Measurements from ENCODE around the gene VTI1A.
"Not testable (repeated sequence)": the region's sequence is repeated elsewhere in the genome, so short reads cannot be mapped to it uniquely, and the experiment has no call there.

VTI1A gene

DNA sequence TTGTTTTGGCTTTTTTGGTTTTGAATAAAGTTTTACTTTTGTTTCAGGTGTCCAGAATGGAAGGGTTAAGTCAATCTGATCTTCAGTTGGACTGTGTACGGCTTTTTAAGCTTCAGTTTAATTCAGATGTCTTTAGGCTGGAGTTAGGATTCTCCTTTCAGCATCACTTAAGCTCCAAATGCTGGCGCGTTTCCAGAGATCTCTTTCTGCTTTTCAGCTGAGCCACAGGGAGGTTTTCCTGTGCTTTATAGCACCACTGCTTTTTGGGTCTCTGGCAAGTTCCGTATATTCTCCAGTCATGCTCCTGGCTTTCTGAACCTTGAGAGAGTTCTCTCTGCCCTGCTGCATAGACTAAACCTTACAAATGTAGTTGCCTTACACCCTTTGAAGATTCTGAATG is 60.0 kb downstream of the VTI1A start:
- no peak for DNase-seq (ENCODE audit: low read depth)

DNA sequence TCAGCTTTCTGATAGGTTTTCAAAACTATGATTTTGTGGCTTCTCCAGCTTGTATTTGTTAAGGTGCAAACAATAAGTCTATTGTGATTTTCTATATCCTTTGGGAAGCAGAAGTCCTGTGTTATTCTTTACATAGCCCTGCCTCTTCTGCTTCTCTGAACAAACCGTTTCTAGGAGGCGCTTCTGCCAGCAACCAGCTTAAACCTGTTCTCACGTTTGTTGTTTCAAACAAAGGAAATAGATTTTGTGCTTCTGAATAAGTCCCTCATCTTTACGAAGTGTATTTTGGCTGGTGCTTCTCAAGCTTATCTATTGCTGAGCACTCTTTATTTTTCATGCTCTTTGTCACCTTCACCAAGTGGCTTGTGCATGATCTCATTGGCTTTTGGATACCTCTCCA is 61.0 kb downstream of the VTI1A start:
- no peak for DNase-seq (ENCODE audit: low read depth)

DNA sequence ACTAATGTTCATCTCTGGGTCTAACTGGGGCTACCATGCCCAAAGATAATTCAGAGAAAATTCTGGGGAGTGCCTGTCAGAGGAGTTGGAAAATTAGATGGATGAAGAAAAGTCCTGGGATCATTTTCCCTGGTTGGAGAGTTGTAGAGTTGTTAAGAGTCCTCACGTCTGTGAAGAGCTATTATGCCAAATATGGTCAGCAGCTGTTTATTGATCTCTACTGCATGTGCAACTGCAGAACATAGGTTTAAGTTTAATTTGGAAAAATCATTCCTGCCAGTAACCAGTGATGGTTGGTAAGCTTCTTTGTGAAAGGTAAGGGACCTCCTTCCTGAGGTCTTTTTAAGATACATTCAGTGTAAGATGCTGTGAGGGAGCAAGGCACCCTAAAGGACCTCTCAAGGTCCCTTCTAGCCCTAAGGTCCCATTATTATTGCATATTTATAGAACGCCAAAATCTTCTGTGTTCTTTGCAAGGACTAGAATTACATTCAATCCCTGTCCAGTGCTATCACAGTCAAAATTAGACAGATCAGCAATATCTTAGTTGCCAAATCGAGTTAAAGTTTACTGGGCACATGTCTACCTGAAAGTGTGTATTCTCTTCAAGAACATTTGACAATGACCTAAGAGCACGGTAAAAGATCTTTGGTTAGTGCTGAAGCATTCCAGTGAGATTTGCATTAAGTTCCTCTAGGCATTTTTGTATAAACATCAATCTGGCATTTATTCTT is 62.7 kb downstream of the VTI1A start:
- no peak for DNase-seq (ENCODE audit: low read depth)

DNA sequence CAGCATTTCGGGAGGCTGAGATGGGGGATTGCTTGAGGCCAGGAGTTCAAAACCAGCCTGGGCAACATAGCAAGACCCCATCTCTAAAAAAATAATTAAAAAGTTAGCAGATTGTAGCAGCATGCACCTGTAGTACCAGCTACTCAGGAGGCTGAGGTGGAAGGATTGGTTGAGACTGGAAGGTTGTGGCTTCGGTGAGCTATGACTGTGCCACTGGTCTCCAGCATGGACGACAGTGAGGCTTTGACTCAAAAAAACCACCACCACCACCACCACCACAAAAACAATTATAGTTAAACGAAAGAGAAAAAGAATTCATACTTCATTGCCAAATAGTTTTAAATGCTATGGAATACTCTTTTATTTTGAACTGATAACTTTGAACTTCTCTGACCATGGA is 63.4 kb downstream of the VTI1A start:
- no peak for DNase-seq (ENCODE audit: low read depth)

DNA sequence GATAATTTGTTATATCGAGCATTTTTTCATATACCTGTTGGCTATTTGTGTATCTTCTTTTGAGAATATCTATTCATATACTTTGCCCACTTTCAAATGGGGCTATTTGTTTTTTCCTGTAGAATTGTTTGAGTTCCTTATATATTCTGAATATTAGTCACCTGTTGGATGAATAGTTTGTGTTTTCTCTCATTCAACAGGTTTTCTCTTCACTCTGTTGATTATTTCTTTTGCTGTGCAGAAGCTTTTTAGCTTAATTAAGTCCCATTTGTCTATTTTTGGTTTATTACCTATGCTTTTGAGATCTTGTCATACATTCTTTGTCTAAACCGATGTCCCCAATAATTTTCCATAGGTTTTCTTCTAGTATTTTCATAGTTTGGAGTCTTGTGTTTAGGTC is 65.3 kb downstream of the VTI1A start:
- no peak for DNase-seq (ENCODE audit: low read depth)

DNA sequence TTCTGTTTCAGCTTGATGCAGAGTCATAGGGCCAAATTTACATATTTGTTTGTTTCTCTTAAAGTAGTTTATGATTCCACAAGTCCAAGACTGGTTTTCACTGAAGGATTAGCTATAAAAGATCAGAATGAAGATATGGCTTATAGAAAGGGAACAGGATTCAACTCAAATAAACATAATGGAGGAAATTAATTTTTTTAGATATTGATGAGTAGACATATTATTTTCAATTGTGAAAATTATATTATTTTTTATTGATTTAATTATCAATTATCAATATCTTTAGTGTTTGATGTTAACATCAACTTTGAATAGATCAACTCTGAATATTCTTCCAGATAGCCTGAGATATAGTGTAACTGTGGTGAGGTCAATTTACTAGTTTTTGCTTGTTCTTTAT is 68.1 kb downstream of the VTI1A start:
- DNase-seq (ENCODE audit: low read depth) = no peak

DNA sequence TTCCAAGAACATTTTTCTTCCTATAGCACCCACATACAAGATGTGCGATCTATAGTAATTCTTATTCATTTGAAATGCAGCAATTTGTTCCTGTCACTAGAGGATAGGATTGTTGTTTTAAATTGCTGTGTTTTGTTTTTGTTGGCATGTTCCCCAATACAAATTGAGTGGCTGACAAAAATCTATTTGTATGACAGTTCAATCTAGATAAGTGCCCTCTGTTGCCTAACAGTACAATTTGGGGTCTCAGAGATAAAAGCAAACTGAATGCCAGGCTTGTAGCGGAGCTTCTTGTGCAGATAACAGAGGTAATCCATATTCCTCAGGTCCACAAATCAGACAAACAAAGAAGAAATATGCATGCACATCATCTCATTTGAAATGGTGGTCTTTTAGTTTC is 68.8 kb downstream of the VTI1A start:
- no peak for DNase-seq (ENCODE audit: low read depth)

DNA sequence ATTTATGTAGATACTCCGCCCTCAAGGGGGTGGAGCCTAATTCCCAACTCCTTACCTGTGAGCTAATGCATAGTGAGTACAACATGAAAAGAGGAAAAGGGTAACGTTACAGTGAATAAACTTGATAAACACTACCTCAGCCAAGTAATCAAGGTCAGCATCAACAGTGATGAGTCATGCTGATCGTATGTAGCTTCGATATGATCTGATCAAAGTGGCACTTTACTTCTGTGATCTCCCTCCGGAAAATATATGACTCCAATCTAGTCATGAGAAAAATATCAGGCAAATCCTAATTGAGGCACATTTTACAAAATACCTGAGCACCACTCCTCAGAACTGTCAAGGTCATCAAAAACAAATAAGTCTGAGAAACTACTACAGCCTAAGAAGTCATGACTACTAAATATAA is 70.4 kb downstream of the VTI1A start:
- DNase-seq (ENCODE audit: low read depth) = peak; percentile 44

DNA sequence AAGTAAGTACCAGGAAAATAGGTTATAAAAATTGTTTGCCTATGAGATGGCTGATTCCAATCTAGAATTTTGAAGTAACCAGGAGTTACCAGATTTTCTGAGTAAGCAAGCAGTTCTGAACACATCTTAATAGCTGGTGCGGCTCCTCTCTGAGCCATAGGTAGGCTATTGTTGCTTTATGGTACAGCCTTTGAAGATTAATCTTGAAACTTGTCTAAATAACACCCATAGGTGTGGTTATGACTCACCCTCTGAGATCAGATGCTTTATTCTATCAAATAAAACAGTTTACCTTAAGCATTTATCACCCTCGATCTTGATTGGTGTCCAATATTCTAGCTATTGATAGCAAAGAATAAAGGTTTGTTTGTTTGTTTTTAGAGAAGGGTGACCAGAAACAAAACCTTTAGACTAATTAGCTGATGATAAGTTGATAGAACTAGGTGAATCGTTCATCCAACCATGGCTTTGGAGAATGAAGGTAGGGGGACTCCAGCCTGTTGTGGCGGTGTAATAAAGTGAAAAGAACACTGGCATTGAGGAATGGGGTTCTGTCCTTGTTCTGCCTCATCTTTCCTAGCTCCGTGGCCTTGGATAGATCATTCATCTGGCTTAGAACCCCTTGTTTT is 72.2 kb downstream of the VTI1A start:
- DNase-seq (ENCODE audit: low read depth) = no peak

DNA sequence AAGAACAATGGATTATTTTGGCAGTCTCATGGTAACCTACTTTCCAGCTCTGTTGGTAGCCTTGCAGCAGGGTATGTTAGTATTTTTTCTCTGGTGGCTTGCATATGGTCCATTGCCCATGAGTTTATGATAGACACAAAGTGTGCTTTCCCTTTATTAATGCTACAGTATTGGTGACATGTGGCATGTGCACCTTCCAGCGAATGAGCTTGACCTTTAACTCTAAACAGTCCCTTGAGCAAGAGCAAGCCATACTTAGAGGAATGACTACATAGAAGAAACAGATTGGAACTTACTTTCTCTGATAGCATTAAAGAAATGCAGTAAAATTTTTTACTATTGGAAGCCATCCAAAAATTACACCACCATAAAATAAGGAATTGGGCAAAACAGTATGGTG is 73.9 kb downstream of the VTI1A start:
- no peak for DNase-seq (ENCODE audit: low read depth)

DNA sequence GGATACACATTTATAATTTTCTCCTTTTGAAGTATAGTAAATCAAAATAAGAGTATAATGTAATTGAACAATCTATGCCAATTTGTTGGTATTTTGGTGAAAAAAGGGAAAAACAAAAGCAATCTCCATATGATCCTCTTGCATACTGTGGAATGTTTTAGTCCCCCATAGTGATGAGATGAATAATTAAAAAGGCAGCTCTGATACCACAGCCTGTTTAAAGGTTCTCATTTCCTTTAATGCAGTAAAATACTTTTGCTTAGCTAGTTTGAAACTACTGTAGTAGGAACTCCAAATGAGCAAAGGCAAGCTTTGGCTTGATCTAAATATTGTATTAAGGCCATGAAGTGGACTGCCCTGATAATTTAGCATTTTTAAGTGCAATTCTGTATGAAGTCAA is 77.6 kb downstream of the VTI1A start:
- DNase-seq (ENCODE audit: low read depth) = peak; percentile 25

DNA sequence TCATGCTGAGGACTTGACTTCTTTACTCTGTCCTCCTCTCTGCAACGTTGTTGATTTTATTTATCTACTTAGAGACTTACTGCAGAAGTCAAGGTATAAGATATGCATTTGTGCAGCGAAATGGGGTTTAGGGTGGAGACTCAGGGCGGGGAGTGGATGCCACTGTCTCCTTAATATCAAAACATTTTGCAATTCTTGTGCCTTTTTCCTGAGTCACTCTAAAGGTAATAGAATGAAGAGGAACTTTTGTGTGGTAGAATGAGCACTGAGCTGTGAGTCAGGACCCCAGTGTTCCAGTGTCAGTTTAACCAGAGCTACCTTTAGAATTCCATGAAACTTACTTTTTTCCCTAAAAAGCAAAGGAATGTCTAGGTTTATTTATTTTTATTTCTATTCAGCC is 78.2 kb downstream of the VTI1A start:
- no peak for DNase-seq (ENCODE audit: low read depth)

DNA sequence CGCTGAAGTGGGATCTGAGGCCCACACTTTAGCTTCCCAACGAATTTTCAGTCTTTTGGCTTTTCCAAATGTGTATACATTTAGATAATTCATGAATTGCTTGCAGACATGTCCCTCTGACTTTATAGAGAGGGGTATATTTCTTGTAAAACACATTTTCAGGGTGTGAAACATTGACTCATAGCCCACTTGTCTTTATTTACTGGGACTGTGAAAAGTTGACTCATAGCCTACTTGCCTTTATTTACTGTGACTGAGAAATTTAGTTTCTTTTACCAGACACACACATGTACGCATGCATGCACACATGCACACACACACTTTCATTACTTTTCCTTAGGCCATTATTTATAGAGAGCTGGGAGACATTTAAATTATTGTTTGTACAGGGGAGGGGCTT is 79.1 kb downstream of the VTI1A start:
- peak; percentile 37 for DNase-seq (ENCODE audit: low read depth)

DNA sequence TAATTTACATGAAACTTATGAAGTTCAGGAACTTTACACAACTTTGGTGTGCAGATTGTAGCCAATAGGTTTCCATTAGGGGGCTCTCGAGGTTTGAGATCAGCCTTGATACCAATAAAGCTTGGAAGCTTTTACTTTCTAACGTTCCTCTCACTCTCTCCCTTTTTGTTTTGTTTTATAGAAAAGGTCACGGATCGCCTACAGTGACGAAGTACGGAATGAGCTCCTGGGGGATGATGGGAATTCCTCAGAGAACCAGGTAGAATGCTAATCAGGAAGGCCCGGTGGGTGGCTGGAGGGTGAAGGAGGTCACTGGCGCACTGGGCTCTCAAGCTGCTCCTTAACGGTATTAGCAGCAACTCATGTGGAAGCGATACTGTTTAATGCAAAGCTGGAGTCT is 79.9 kb downstream of the VTI1A start:
- no peak for DNase-seq (ENCODE audit: low read depth)

DNA sequence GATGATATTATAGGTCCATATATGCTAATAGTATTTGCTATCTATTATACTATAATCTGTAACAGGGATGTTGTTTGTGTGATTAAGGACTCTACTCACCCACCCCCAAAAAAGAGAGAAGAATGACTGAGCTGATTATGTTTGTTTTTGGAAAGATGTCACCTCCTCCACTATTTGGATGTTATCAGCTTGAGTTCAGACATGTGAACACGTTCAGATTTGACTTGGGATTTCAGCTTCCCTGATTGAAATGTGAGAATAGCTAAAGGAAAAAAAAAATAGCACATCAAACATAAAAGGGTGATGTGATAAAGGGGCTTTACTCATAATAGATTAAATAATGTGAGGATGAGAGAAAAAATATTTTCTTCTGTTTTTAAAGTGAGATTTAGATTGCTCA is 81.2 kb downstream of the VTI1A start:
- DNase-seq (ENCODE audit: low read depth) = no peak

DNA sequence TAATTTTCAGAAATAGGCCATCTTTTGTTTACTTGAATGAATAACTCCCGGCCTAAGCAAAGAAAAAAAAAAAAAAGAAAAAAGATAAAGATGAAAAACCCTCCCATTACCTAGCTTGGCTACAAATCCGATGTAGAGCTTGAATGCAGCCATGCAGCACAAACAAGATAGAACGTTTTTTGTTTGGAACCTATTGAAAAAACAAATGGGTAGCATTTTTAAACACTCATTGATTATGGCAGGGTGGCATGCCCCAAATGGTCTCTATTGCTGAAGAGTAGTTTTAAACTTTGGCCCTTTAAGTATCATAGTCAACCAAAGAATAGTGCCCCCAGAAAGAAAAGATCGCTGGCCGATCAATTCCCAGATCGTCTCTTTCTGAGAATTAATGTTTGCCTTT is 84.4 kb downstream of the VTI1A start:
- no peak for DNase-seq (ENCODE audit: low read depth)

DNA sequence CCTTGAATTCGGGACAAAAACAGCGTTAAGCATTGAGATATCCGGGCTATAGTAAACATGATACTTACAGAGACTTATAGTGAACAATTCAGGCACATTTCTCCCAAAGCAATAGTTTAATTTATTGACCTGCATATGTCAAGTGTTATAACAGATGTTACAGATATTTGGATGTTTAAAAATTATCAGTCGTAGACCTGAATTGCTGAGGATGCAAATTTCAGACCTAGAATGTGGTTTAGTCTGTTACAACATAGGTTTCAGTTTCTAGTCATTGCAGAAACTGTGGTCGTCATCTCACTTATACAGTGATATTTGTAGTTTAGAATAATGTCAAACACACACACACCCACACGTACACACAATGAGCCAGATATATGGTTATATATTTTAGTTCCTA is 85.2 kb downstream of the VTI1A start:
- DNase-seq (ENCODE audit: low read depth) = peak; percentile 23

DNA sequence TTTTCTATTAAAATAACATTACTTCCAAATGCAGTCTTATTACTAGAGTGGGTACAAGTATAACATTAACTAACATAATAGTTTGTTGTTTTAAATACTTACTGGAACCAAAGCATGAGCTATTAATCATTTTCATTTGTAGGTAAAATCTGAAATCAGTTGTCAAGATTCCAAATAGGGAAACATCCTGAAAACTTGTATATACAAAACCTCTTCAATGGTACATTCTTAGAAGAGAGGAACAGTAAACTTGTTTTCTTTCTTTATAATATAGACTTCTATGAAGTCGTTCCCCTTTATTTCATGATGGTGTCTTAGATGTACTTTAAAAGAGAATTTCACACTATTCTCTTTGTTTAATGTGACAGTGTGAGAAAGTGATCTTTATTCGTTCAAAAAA is 85.9 kb downstream of the VTI1A start:
- DNase-seq (ENCODE audit: low read depth) = no peak

DNA sequence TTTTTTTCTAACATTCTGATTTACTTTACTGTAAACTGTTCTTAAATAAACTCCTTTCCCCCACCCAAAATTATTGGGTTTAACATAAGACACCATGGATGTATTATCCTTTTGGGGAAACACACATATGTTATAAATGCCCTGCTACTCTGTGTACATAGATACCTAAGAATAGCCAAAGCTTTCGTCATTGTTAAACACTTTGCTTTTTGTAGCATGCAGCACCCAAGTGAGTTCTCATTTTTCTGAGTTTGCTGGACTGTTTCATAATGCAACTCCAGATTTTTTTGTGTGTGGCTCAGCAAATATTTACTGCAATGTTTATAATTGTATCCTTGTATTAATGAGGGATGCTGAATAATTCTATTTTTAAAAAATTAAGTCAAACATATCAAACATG is 86.9 kb downstream of the VTI1A start:
- no peak for DNase-seq (ENCODE audit: low read depth)

DNA sequence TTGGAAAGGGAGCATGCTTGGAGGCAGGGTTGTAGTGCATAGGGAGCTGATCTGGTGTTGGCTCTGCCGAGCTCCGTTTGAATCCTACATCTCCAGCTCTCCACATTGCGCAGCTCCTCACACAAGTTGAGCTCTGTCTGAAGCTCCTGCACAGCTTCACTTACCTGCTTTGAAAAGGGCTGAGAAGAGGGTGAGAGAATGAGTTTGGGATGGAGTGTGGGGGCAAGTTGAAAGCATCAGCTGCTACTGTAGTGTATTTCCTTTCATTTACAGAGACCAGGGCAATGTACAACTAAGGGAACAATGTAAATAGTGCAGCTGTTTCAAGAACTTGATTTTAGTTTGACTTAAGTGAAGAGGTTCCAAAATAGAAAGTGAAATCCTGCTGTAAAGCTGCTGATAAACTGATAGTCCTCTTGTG is 88.5 kb downstream of the VTI1A start:
- no peak for DNase-seq (ENCODE audit: low read depth)

DNA sequence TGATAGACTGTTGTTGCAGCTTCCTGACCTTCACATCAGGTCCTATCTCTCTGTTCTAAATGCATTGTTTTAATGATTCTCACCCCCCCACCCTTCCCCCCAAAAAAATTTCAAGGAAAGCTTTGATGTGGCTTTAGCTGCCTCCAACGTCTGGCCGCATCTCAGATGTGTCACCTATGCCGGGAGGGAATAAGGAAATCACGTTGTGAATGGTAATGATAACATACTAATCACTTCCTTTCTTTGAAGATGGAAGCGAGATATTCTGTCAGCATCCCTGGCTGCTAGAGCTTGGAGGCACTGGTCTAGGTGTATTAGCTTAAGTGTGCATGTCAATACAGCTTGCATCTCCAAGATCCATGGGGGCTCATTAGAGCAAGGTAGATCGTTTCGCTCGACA is 89.6 kb downstream of the VTI1A start:
- no peak for DNase-seq (ENCODE audit: low read depth)

DNA sequence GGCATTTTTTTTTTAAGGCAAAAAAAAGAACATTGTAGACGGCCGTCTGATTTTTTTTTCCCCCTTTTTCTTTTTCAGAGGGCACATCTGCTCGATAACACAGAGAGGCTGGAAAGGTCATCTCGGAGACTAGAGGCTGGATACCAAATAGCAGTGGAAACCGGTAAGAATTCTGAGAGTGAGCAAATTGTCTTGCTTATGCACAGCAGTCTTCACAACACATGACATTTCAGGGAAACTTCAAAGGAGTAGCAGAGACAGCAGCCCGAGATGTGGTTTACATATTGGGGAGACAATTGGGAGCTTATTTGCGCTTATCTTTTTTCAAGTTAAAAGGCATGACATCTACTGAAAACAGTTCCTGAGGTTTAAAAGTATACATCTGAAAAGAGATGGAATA is 91.2 kb downstream of the VTI1A start:
- DNase-seq (ENCODE audit: low read depth) = no peak

DNA sequence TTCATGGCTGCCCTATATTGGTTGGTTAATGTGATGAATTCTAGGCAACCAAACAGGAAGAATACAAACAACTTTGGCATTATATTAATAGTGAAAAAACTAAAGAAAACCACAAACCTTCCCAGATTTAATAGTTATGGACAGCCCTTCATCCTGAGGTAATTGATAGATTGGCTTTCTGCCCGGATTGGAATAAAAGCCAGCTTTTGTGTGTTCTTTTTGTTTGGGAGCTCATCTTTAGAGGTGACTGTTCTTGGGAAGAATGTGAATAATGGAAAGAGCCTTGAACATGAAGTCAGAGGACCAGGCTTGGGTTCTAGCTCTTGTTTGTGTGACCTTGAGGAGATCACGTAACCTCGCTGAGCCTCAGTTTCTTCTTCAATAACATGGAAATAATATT is 92.3 kb downstream of the VTI1A start:
- DNase-seq (ENCODE audit: low read depth) = no peak

DNA sequence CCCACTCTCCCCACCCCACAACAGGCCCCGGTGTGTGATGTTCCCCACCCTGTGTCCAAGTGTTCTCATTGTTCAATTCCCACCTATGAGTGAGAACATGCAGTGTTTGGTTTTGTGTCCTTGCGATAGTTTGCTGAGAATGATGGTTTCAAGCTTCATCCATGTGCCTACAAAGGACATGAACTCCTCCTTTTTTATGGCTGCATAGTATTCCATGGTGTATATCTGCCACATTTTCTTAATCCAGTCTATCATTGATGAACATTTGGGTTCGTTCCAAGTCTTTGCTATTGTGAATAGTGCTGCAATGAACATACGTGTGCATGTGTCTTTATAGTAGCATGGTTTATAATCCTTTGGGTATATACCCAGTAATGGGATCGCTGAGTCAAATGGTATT is 95.8 kb downstream of the VTI1A start:
- not testable (repeated sequence) for DNase-seq (ENCODE audit: low read depth)

Data from iris pigment epithelial cell (primary cell).